Glutamatergic neuron (in vitro differentiated cells): Measurements from ENCODE around the gene UBE2D2. TPM values are rescaled to one million over a fixed set of nuclear protein-coding genes. Genes with fewer than 3 reads are reported as not detected.
A peak's percentile ranks its signal among the peaks of the same experiment; 100 is the strongest.

Source experiments
- DNase-seq: peaks from one replicate; pipeline ENCODE4 v3.0.0; 2022
- H3K27ac Mint-ChIP-seq: one replicate; pipeline ENCODE4 v1.8.0; 2020; ENCODE audit warnings: mild to moderate bottlenecking, mixed read lengths, inconsistent platforms; ENCODE audit not compliant: unreplicated experiment
- H3K27me3 Mint-ChIP-seq: one replicate; pipeline ENCODE4 v1.8.0; 2020; ENCODE audit warnings: mild to moderate bottlenecking, moderate library complexity, mixed read lengths, inconsistent platforms; ENCODE audit not compliant: unreplicated experiment
- H3K36me3 Mint-ChIP-seq: one replicate; pipeline ENCODE4 v1.8.0; 2020; ENCODE audit warnings: mild to moderate bottlenecking, mixed read lengths, inconsistent platforms; ENCODE audit not compliant: unreplicated experiment
- H3K4me1 Mint-ChIP-seq: one replicate; pipeline ENCODE4 v1.8.0; 2020; ENCODE audit warnings: mild to moderate bottlenecking, low read depth, mixed read lengths, inconsistent platforms; ENCODE audit not compliant: unreplicated experiment
- H3K4me3 Mint-ChIP-seq: one replicate; pipeline ENCODE4 v1.8.0; 2020; ENCODE audit warnings: mild to moderate bottlenecking, mixed read lengths, inconsistent platforms; ENCODE audit not compliant: unreplicated experiment
- H3K9me3 Mint-ChIP-seq: one replicate; pipeline ENCODE4 v1.8.0; 2020; ENCODE audit warnings: mild to moderate bottlenecking, moderate library complexity, mixed read lengths, inconsistent platforms; ENCODE audit not compliant: unreplicated experiment
- CTCF ChIP-seq: fragments of 200-600 bp; sonication (generic); IDR thresholded peaks from one replicate; pipeline ENCODE4 v1.5.0; 2021; ENCODE audit not compliant: partially characterized antibody, unreplicated experiment
- total RNA-seq: library from RNA; stranded (reverse); fragmentation: NEBNext Ultra II Directional; extraction: Animal tissue kit (Norgen Biotek cat#: 25700); gene quantifications from one replicate; pipeline ENCODE4 v1.2.1, GENCODE V29; 2021; ENCODE audit not compliant: unreplicated experiment

UBE2D2 gene
- total RNA-seq, 1 donor from 2014 or later: 188 TPM

GRCh38 chr5:139514486-139514856 lies 46.7 kb upstream of the UBE2D2 start:
- Mint-ChIP-seq H3K36me3 (no peaks in the 10 kb centered on the region), H3K4me3 (no peak overlapping the region), H3K27me3 (peaks cover 16% of the 10 kb centered on the region), H3K4me1 (peaks cover 18% of the 10 kb centered on the region), H3K9me3 (peaks cover 11% of the 10 kb centered on the region), H3K27ac (no peak overlapping the region)
- no peak for DNase-seq
- TF ChIP-seq CTCF: no peak

GRCh38 chr5:139517683-139518564 lies 43.2 kb upstream of the UBE2D2 start:
- peaks cover 17% of the 10 kb centered on the region for H3K4me1 Mint-ChIP-seq
- peak; percentile 98 for TF ChIP-seq CTCF
- H3K27me3 Mint-ChIP-seq: peaks cover 16% of the 10 kb centered on the region
- H3K9me3 Mint-ChIP-seq: peaks cover 11% of the 10 kb centered on the region
- peak overlapping the region; percentile 83 for H3K4me3 Mint-ChIP-seq
- DNase-seq: peak; percentile 97
- H3K27ac Mint-ChIP-seq: peak overlapping the region; percentile 92
- no peaks in the 10 kb centered on the region for H3K36me3 Mint-ChIP-seq

GRCh38 chr5:139523635-139524445 lies 37.3 kb upstream of the UBE2D2 start:
- peaks cover 8% of the 10 kb centered on the region for H3K27me3 Mint-ChIP-seq
- no peak for DNase-seq
- H3K4me3 Mint-ChIP-seq: no peak overlapping the region
- H3K9me3 Mint-ChIP-seq: peaks cover 4% of the 10 kb centered on the region
- peaks cover 8% of the 10 kb centered on the region for H3K4me1 Mint-ChIP-seq
- no peak for TF ChIP-seq CTCF
- no peaks in the 10 kb centered on the region for H3K36me3 Mint-ChIP-seq
- no peak overlapping the region for H3K27ac Mint-ChIP-seq

- Mint-ChIP-seq H3K36me3 (no peaks in the 10 kb centered on the region), H3K4me1 (peaks cover 6% of the 10 kb centered on the region), H3K27me3 (peaks cover 6% of the 10 kb centered on the region), H3K9me3 (peaks cover under 1% of the 10 kb centered on the region), H3K27ac (no peak overlapping the region), H3K4me3 (no peak overlapping the region)
- TF ChIP-seq CTCF: no peak
- DNase-seq: no peak
These were observed 36.7 kb upstream of the UBE2D2 start for GRCh38 chr5:139524446-139524845.
